ENCODE results near the gene PGAM5.

The PGAM5 gene

GRCh38 chr12:132723015-132723763 lies 12.5 kb downstream of the PGAM5 start:
- no peak for DNase-seq (ENCODE audit: low read depth in 2 of 2)

GRCh38 chr12:132723764-132724140 lies 13.1 kb downstream of the PGAM5 start:
- no peak for DNase-seq (ENCODE audit: low read depth in 2 of 2)

- DNase-seq (ENCODE audit: low read depth in 2 of 2), result no peak
Observed at GRCh38 chr12:132724506-132725241, 14.0 kb downstream of the PGAM5 start.

- no peak for DNase-seq (ENCODE audit: low read depth in 2 of 2)
Observed at GRCh38 chr12:132726386-132726785, 15.7 kb downstream of the PGAM5 start.

GRCh38 chr12:132727091-132727794 lies 16.6 kb downstream of the PGAM5 start:
- no peak for DNase-seq (ENCODE audit: low read depth in 2 of 2)

- DNase-seq (ENCODE audit: low read depth in 2 of 2), result no peak
Observed at GRCh38 chr12:132728502-132728901, 17.9 kb downstream of the PGAM5 start.

- no peak for DNase-seq (ENCODE audit: low read depth in 2 of 2)
Observed at GRCh38 chr12:132729541-132730320, 19.1 kb downstream of the PGAM5 start.

GRCh38 chr12:132730353-132730752 lies 19.7 kb downstream of the PGAM5 start:
- no peak for DNase-seq (ENCODE audit: low read depth in 2 of 2)

- DNase-seq (ENCODE audit: low read depth in 2 of 2), result no peak
Observed at GRCh38 chr12:132731574-132731973, 20.9 kb downstream of the PGAM5 start.

GRCh38 chr12:132734206-132734605 lies 23.6 kb downstream of the PGAM5 start:
- no peak for DNase-seq (ENCODE audit: low read depth in 2 of 2)

GRCh38 chr12:132735496-132735895 lies 24.9 kb downstream of the PGAM5 start:
- no peak for DNase-seq (ENCODE audit: low read depth in 2 of 2)

- DNase-seq (ENCODE audit: low read depth in 2 of 2), result no peak
Observed at GRCh38 chr12:132736378-132736777, 25.7 kb downstream of the PGAM5 start.

- DNase-seq (ENCODE audit: low read depth in 2 of 2), result no peak
Observed at GRCh38 chr12:132736913-132737312, 26.3 kb downstream of the PGAM5 start.

- no peak for DNase-seq (ENCODE audit: low read depth in 2 of 2)
Observed at GRCh38 chr12:132739600-132740312, 29.1 kb downstream of the PGAM5 start.

- no peak for DNase-seq (ENCODE audit: low read depth in 2 of 2)
Observed at GRCh38 chr12:132740313-132740646, 29.6 kb downstream of the PGAM5 start.

GRCh38 chr12:132740652-132741051 lies 30.0 kb downstream of the PGAM5 start:
- DNase-seq (ENCODE audit: low read depth in 2 of 2), result no peak

GRCh38 chr12:132741620-132742019 lies 31.0 kb downstream of the PGAM5 start:
- no peak for DNase-seq (ENCODE audit: low read depth in 2 of 2)

GRCh38 chr12:132743831-132744230 lies 33.2 kb downstream of the PGAM5 start:
- DNase-seq (ENCODE audit: low read depth in 2 of 2), result no peak

- no peak for DNase-seq (ENCODE audit: low read depth in 2 of 2)
Observed at GRCh38 chr12:132746613-132747012, 36.0 kb downstream of the PGAM5 start.

- no peak for DNase-seq (ENCODE audit: low read depth in 2 of 2)
Observed at GRCh38 chr12:132747395-132747794, 36.8 kb downstream of the PGAM5 start.

GRCh38 chr12:132747896-132748295 lies 37.3 kb downstream of the PGAM5 start:
- no peak for DNase-seq (ENCODE audit: low read depth in 2 of 2)
